ENCODE data around the gene FBXL20. TPM values are rescaled to one million over a fixed set of nuclear protein-coding genes. Genes with fewer than 3 reads are reported as not detected.
A peak's percentile ranks its signal among the peaks of the same experiment; 100 is the strongest.

The FBXL20 gene
- total RNA-seq, 2 donors from 2014 or later: 15.6 to 18.1 TPM

- Mint-ChIP-seq H3K27me3 (ENCODE audit: insufficient read depth) (no peaks in the 10 kb centered on the region), H3K27ac (no peak overlapping the region), H3K4me1 (peaks cover 8% of the 10 kb centered on the region), H3K9me3 (no peaks in the 10 kb centered on the region), H3K4me3 (peak overlapping the region; percentile 78), H3K36me3 (ENCODE audit: low read depth) (peaks cover 8% of the 10 kb centered on the region)
- 83 to 92% methylated on average over 19 to 22 of the region's 22 CpGs for WGBS, 2 experiments (ENCODE audit: insufficient coverage in 1 of 2, insufficient read length in 1 of 2)
- H3K4me3 ChIP-seq (ENCODE audit: low read length): peak overlapping the region; percentile 93
- H3K9me3 ChIP-seq (ENCODE audit: control insufficient read depth, low read length): no peaks in the 10 kb centered on the region
- H3K27ac ChIP-seq (ENCODE audit: low read depth, low read length): no peak overlapping the region
- DNase-seq: peak; percentile 54
- H3K27me3 ChIP-seq (ENCODE audit: control insufficient read depth, insufficient read depth, low read length, poor library complexity, severe bottlenecking): no peaks in the 10 kb centered on the region
- peaks cover 22% of the 10 kb centered on the region for H3K36me3 ChIP-seq (ENCODE audit: control insufficient read depth, insufficient read depth, low read length)
- peaks cover 5% of the 10 kb centered on the region for H3K4me1 ChIP-seq (ENCODE audit: control insufficient read depth, insufficient read depth, low read length)
- TF ChIP-seq CTCF (conservative IDR thresholded peaks at IDR 0.05): no peak
- no peak overlapping the region for H3K9ac ChIP-seq (ENCODE audit: extremely low read depth, low read length, poor library complexity, severe bottlenecking)
These were observed 1.6 kb upstream of the FBXL20 start for GRCh38 chr17:39402890-39403605.

GRCh38 chr17:39402244-39402889, 941 bp upstream of the FBXL20 start:
- Mint-ChIP-seq H3K27ac (peak overlapping the region; percentile 97), H3K27me3 (ENCODE audit: insufficient read depth) (no peaks in the 10 kb centered on the region), H3K4me3 (peak overlapping the region; percentile 78), H3K4me1 (peaks cover 8% of the 10 kb centered on the region), H3K36me3 (ENCODE audit: low read depth) (peaks cover 3% of the 10 kb centered on the region), H3K9me3 (no peaks in the 10 kb centered on the region)
- peaks cover 15% of the 10 kb centered on the region for H3K36me3 ChIP-seq (ENCODE audit: control insufficient read depth, insufficient read depth, low read length)
- 0% methylated on average over 20 to 53 of the region's 53 CpGs for WGBS, 2 experiments (ENCODE audit: insufficient coverage in 1 of 2, insufficient read length in 1 of 2)
- H3K27me3 ChIP-seq (ENCODE audit: control insufficient read depth, insufficient read depth, low read length, poor library complexity, severe bottlenecking): no peaks in the 10 kb centered on the region
- peak overlapping the region; percentile 80 for H3K27ac ChIP-seq (ENCODE audit: low read depth, low read length)
- H3K9me3 ChIP-seq (ENCODE audit: control insufficient read depth, low read length): no peaks in the 10 kb centered on the region
- no peak for TF ChIP-seq CTCF (conservative IDR thresholded peaks at IDR 0.05)
- peaks cover 5% of the 10 kb centered on the region for H3K4me1 ChIP-seq (ENCODE audit: control insufficient read depth, insufficient read depth, low read length)
- H3K9ac ChIP-seq (ENCODE audit: extremely low read depth, low read length, poor library complexity, severe bottlenecking): peak overlapping the region; percentile 87
- peak; percentile 99 for DNase-seq
- peak overlapping the region; percentile 93 for H3K4me3 ChIP-seq (ENCODE audit: low read length)

GRCh38 chr17:39400547-39401411, 647 bp downstream of the FBXL20 start:
- no peak for TF ChIP-seq CTCF (conservative IDR thresholded peaks at IDR 0.05)
- 3 to 6% methylated on average over 19 to 46 of the region's 46 CpGs for WGBS, 2 experiments (ENCODE audit: insufficient coverage in 1 of 2, insufficient read length in 1 of 2)
- peak overlapping the region; percentile 87 for H3K9ac ChIP-seq (ENCODE audit: extremely low read depth, low read length, poor library complexity, severe bottlenecking)
- DNase-seq: no peak
- Mint-ChIP-seq H3K27me3 (ENCODE audit: insufficient read depth) (no peaks in the 10 kb centered on the region), H3K4me1 (peaks cover 8% of the 10 kb centered on the region), H3K9me3 (no peaks in the 10 kb centered on the region), H3K36me3 (ENCODE audit: low read depth) (peaks cover 4% of the 10 kb centered on the region), H3K4me3 (peak overlapping the region; percentile 78), H3K27ac (peak overlapping the region; percentile 86)
- H3K9me3 ChIP-seq (ENCODE audit: control insufficient read depth, low read length): no peaks in the 10 kb centered on the region
- H3K27me3 ChIP-seq (ENCODE audit: control insufficient read depth, insufficient read depth, low read length, poor library complexity, severe bottlenecking): no peaks in the 10 kb centered on the region
- H3K36me3 ChIP-seq (ENCODE audit: control insufficient read depth, insufficient read depth, low read length): peaks cover 2% of the 10 kb centered on the region
- peaks cover 5% of the 10 kb centered on the region for H3K4me1 ChIP-seq (ENCODE audit: control insufficient read depth, insufficient read depth, low read length)
- H3K4me3 ChIP-seq (ENCODE audit: low read length): peak overlapping the region; percentile 93
- peak overlapping the region; percentile 83 for H3K27ac ChIP-seq (ENCODE audit: low read depth, low read length)

All from endodermal cell (in vitro differentiated cells).